ENCODE results near the gene SLCO2B1.

The SLCO2B1 gene

GRCh38 chr11:75197512-75198277 is 46.8 kb downstream of the SLCO2B1 start:
- no peak for FAIRE-seq
- TF ChIP-seq, protein P1, sequence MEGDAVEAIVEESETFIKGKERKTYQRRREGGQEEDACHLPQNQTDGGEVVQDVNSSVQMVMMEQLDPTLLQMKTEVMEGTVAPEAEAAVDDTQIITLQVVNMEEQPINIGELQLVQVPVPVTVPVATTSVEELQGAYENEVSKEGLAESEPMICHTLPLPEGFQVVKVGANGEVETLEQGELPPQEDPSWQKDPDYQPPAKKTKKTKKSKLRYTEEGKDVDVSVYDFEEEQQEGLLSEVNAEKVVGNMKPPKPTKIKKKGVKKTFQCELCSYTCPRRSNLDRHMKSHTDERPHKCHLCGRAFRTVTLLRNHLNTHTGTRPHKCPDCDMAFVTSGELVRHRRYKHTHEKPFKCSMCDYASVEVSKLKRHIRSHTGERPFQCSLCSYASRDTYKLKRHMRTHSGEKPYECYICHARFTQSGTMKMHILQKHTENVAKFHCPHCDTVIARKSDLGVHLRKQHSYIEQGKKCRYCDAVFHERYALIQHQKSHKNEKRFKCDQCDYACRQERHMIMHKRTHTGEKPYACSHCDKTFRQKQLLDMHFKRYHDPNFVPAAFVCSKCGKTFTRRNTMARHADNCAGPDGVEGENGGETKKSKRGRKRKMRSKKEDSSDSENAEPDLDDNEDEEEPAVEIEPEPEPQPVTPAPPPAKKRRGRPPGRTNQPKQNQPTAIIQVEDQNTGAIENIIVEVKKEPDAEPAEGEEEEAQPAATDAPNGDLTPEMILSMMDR (IDR thresholded peaks at IDR 0.05; ENCODE audit: insufficient read depth, missing control alignments) = no peak
- no peak for DNase-seq (ENCODE audit: insufficient read length, low spot score)

DNA sequence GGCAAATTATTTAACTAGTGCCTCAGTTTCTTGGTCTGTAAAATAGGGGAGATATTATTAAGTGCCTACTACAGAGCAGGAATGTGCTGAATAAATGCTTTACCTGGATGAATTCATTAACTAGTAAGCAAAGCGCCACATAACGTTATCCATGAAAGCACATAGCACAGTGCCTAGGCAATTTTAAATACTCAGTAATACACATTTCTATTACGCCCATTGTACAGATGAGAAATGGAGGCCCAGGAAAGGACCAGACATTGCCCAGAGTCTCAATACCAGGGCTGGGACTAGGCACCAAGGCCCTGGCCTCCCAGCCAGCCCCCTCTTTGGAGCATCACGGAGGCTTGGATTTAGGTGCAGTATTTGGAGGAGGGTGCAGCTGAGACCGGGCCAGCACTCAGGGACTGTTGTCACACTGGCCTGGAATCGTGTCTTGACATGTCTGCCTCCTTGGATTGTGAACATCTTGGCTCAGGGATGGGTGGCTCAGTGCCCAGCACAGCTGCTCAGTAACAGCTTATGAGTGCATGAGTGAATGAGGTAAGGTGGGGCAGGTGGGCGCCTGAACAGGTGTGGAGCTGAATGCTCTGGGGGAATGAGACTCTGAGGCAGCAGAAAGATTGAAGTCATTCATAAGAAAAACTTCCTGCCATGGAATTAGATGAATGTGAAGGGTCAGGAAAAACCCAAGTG is 47.5 kb downstream of the SLCO2B1 start:
- DNase-seq (ENCODE audit: insufficient read length, low spot score) = no peak
- TF ChIP-seq, protein P1 (IDR thresholded peaks at IDR 0.05; ENCODE audit: insufficient read depth, missing control alignments) = no peak
- FAIRE-seq = no peak

DNA sequence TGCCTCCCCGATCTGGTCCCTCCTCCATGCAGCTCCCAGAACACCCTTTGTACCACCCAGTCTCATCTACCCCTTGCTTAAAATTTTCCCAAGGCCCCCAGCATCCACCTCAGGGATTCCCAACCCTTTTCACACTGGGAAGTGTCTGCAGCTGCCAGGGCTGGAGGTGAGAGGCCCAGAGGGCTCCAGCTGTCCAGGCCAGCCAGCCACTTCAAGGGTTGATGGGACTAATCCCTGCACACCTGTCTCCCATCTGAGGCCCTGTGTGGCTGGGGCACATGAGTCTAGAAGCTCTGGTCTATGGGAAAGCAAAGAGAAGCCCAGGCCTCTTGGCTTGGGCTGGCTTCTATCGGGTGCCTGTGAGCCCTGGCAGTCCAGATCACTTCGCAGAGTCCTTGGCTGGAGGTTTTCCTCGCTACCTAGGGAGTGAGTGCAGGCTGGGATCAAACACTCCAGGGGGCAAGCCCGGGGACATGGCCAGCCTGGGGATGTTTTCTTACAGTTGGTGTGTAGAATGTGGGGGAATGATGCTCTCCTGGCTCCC is 48.6 kb downstream of the SLCO2B1 start:
- DNase-seq (ENCODE audit: insufficient read length, low spot score) (no peak), FAIRE-seq (no peak)
- TF ChIP-seq, protein P1 (IDR thresholded peaks at IDR 0.05; ENCODE audit: insufficient read depth, missing control alignments) = no peak

GRCh38 chr11:75200051-75200450 is 49.1 kb downstream of the SLCO2B1 start:
- DNase-seq (ENCODE audit: insufficient read length, low spot score) (no peak), FAIRE-seq (no peak)
- TF ChIP-seq, protein P1 (IDR thresholded peaks at IDR 0.05; ENCODE audit: insufficient read depth, missing control alignments) = no peak

- FAIRE-seq = no peak
These were observed 49.6 kb downstream of the SLCO2B1 start for GRCh38 chr11:75200531-75200930.

GRCh38 chr11:75201771-75202170 is 50.9 kb downstream of the SLCO2B1 start:
- FAIRE-seq = no peak
- TF ChIP-seq, protein P1 (IDR thresholded peaks at IDR 0.05; ENCODE audit: insufficient read depth, missing control alignments) = no peak
- no peak for DNase-seq (ENCODE audit: insufficient read length, low spot score)

More at GRCh38 chr11:75200531-75200930, 49.6 kb downstream of the SLCO2B1 start:
- no peak for DNase-seq (ENCODE audit: insufficient read length, low spot score)
- TF ChIP-seq, protein P1 (IDR thresholded peaks at IDR 0.05; ENCODE audit: insufficient read depth, missing control alignments) = no peak

Data from D721Med (cell line).